Mucosa of stomach (tissue), 1 donor: Measurements from ENCODE around the gene FNDC3B.
A peak's percentile ranks its signal among the peaks of the same experiment; 100 is the strongest.
"Not testable (repeated sequence)": the region's sequence is repeated elsewhere in the genome, so short reads cannot be mapped to it uniquely, and the experiment has no call there.

Experiments
- H3K27me3 ChIP-seq: one replicate; pipeline ENCODE4 v1.7.0; 2013; ENCODE audit warnings: mild to moderate bottlenecking, low read length; ENCODE audit not compliant: control insufficient read depth, insufficient read depth
- H3K36me3 ChIP-seq: one replicate; pipeline ENCODE4 v1.7.0; 2013; ENCODE audit warnings: low read length; ENCODE audit not compliant: control insufficient read depth, insufficient read depth
- H3K4me1 ChIP-seq: one replicate; pipeline ENCODE4 v1.7.0; 2013; ENCODE audit warnings: mild to moderate bottlenecking, low read length; ENCODE audit not compliant: control insufficient read depth, insufficient read depth
- H3K4me3 ChIP-seq: one replicate; pipeline ENCODE4 v1.7.0; 2013; ENCODE audit warnings: low read length
- H3K9ac ChIP-seq: one replicate; pipeline ENCODE4 v1.7.0; 2013; ENCODE audit warnings: mild to moderate bottlenecking, low read length, moderate library complexity
- H3K9me3 ChIP-seq: one replicate; pipeline ENCODE4 v1.7.0; 2013; ENCODE audit warnings: mild to moderate bottlenecking, low read length, moderate library complexity; ENCODE audit not compliant: control insufficient read depth
- donor health status: Pancreatic carcinoma.

The FNDC3B gene

GRCh38 chr3:172034786-172035685 is 4.3 kb upstream of the FNDC3B start:
- Histone ChIP-seq H3K9ac (no peak overlapping the region), H3K36me3 (no peaks in the 10 kb centered on the region), H3K27me3 (no peaks in the 10 kb centered on the region), H3K4me1 (no peaks in the 10 kb centered on the region), H3K9me3 (no peaks in the 10 kb centered on the region), H3K4me3 (no peak overlapping the region)

- Histone ChIP-seq H3K36me3 (no peaks in the 10 kb centered on the region), H3K4me1 (no peaks in the 10 kb centered on the region), H3K9ac (no peak overlapping the region)
These were observed 2.7 kb upstream of the FNDC3B start for GRCh38 chr3:172036541-172037215.

GRCh38 chr3:172038798-172039435 is 461 bp upstream of the FNDC3B start:
- Histone ChIP-seq H3K4me1 (peaks cover 14% of the 10 kb centered on the region), H3K9ac (peak overlapping the region; percentile 96), H3K36me3 (no peaks in the 10 kb centered on the region), H3K4me3 (peak overlapping the region; percentile 69), H3K27me3 (no peaks in the 10 kb centered on the region), H3K9me3 (no peaks in the 10 kb centered on the region)

More at GRCh38 chr3:172036541-172037215, 2.7 kb upstream of the FNDC3B start:
- H3K27me3 ChIP-seq, result no peaks in the 10 kb centered on the region
- no peak overlapping the region for H3K4me3 ChIP-seq
- no peaks in the 10 kb centered on the region for H3K9me3 ChIP-seq

GRCh38 chr3:172040078-172040980 is 951 bp downstream of the FNDC3B start:
- peak overlapping the region; percentile 96 for H3K9ac ChIP-seq
- H3K4me1 ChIP-seq, result peaks cover 28% of the 10 kb centered on the region
- no peaks in the 10 kb centered on the region for H3K9me3 ChIP-seq
- H3K36me3 ChIP-seq, result no peaks in the 10 kb centered on the region
- peak overlapping the region; percentile 69 for H3K4me3 ChIP-seq
- H3K27me3 ChIP-seq, result no peaks in the 10 kb centered on the region

- Histone ChIP-seq H3K9ac (peak overlapping the region; percentile 96), H3K4me1 (peaks cover 31% of the 10 kb centered on the region), H3K9me3 (no peaks in the 10 kb centered on the region), H3K36me3 (no peaks in the 10 kb centered on the region), H3K4me3 (peak overlapping the region; percentile 56), H3K27me3 (no peaks in the 10 kb centered on the region)
These were observed 1.9 kb downstream of the FNDC3B start for GRCh38 chr3:172040981-172041963.

- Histone ChIP-seq H3K9ac (peak overlapping the region; percentile 96), H3K9me3 (no peaks in the 10 kb centered on the region), H3K27me3 (no peaks in the 10 kb centered on the region), H3K4me3 (peak overlapping the region; percentile 56), H3K4me1 (peaks cover 37% of the 10 kb centered on the region), H3K36me3 (no peaks in the 10 kb centered on the region)
These were observed 2.8 kb downstream of the FNDC3B start for GRCh38 chr3:172042136-172042662.

GRCh38 chr3:172042663-172043179 is 3.3 kb downstream of the FNDC3B start:
- H3K4me1 ChIP-seq, result peaks cover 37% of the 10 kb centered on the region
- not testable (repeated sequence) for H3K36me3 ChIP-seq, H3K27me3 ChIP-seq, H3K9me3 ChIP-seq
- peak overlapping the region; percentile 96 for H3K9ac ChIP-seq
- H3K4me3 ChIP-seq, result peak overlapping the region; percentile 56

GRCh38 chr3:172043233-172043632 is 3.9 kb downstream of the FNDC3B start:
- Histone ChIP-seq H3K4me3 (no peak overlapping the region), H3K36me3 (no peaks in the 10 kb centered on the region), H3K27me3 (no peaks in the 10 kb centered on the region), H3K9ac (no peak overlapping the region), H3K9me3 (no peaks in the 10 kb centered on the region), H3K4me1 (peaks cover 37% of the 10 kb centered on the region)

GRCh38 chr3:172043766-172044165 is 4.4 kb downstream of the FNDC3B start:
- peaks cover 37% of the 10 kb centered on the region for H3K4me1 ChIP-seq

GRCh38 chr3:172044833-172045585 is 5.6 kb downstream of the FNDC3B start:
- no peaks in the 10 kb centered on the region for H3K36me3 ChIP-seq
- H3K4me3 ChIP-seq, result no peak overlapping the region
- H3K4me1 ChIP-seq, result peaks cover 37% of the 10 kb centered on the region
- no peak overlapping the region for H3K9ac ChIP-seq
- H3K27me3 ChIP-seq, result no peaks in the 10 kb centered on the region
- no peaks in the 10 kb centered on the region for H3K9me3 ChIP-seq

More at GRCh38 chr3:172043766-172044165, 4.4 kb downstream of the FNDC3B start:
- Histone ChIP-seq H3K27me3 (no peaks in the 10 kb centered on the region), H3K4me3 (no peak overlapping the region), H3K9ac (no peak overlapping the region), H3K36me3 (no peaks in the 10 kb centered on the region), H3K9me3 (no peaks in the 10 kb centered on the region)
